Endothelial cell (in vitro differentiated cells): ENCODE measurements around the gene INSYN2A. TPM values are rescaled to one million over a fixed set of nuclear protein-coding genes. Genes with fewer than 3 reads are reported as not detected.

Experiments
- DNase-seq: peaks from one replicate; pipeline ENCODE4 v3.0.0; 2021; ENCODE audit warnings: low spot score
- H3K27ac Mint-ChIP-seq: one replicate; pipeline ENCODE4 v1.8.0; 2021; ENCODE audit warnings: mixed read lengths, inconsistent platforms; ENCODE audit not compliant: unreplicated experiment
- H3K27me3 Mint-ChIP-seq: one replicate; pipeline ENCODE4 v1.8.0; 2021; ENCODE audit warnings: mild to moderate bottlenecking, moderate library complexity, mixed read lengths, inconsistent platforms; ENCODE audit not compliant: unreplicated experiment
- H3K36me3 Mint-ChIP-seq: one replicate; pipeline ENCODE4 v1.8.0; 2021; ENCODE audit warnings: mild to moderate bottlenecking, low read depth, mixed read lengths, inconsistent platforms; ENCODE audit not compliant: unreplicated experiment
- H3K4me1 Mint-ChIP-seq: one replicate; pipeline ENCODE4 v1.8.0; 2021; ENCODE audit warnings: mild to moderate bottlenecking, mixed read lengths, inconsistent platforms; ENCODE audit not compliant: unreplicated experiment
- H3K4me3 Mint-ChIP-seq: one replicate; pipeline ENCODE4 v1.8.0; 2021; ENCODE audit warnings: mild to moderate bottlenecking, mixed read lengths, inconsistent platforms; ENCODE audit not compliant: unreplicated experiment
- H3K9me3 Mint-ChIP-seq: one replicate; pipeline ENCODE4 v1.8.0; 2021; ENCODE audit warnings: mixed read lengths, inconsistent platforms; ENCODE audit not compliant: unreplicated experiment
- CTCF ChIP-seq: fragments of 200-600 bp; sonication (generic); IDR thresholded peaks from one replicate; pipeline ENCODE4 v1.5.0; 2021; ENCODE audit warnings: antibody characterized with exemption; ENCODE audit not compliant: unreplicated experiment
- long read RNA-seq: library from polyadenylated mRNA; unstranded; transcript quantifications from one replicate; pipeline ENCODE4 v2.0.0, GENCODE V29; 2020; ENCODE audit not compliant: unreplicated experiment
- total RNA-seq: library from RNA; stranded (reverse); fragmentation: NEBNext Ultra II Directional; extraction: Animal tissue kit (Norgen Biotek cat#: 25700); gene quantifications from one replicate; pipeline ENCODE4 v1.2.1, GENCODE V29; 2021; ENCODE audit not compliant: unreplicated experiment

The INSYN2A gene
- 1.7 TPM for total RNA-seq
- long read RNA-seq, partial matches to known transcripts = 1 of 1 reads
- long read RNA-seq, other reads (novel, unspliced or antisense) = 0 of 1 reads

GRCh38 chr10:127196282-127197153 lies at the start of gene INSYN2A:
INSYN2A (minus strand) TSS chr10:127196591; CDS start chr10:127176395, 20,196 bp downstream.
- DNase-seq = peak; percentile 73
- peaks cover 21% of the 10 kb centered on the region for H3K4me1 Mint-ChIP-seq
- no peaks in the 10 kb centered on the region for H3K9me3 Mint-ChIP-seq
- no peak for TF ChIP-seq CTCF
- peaks cover 10% of the 10 kb centered on the region for H3K27me3 Mint-ChIP-seq
- H3K4me3 Mint-ChIP-seq = peak within 1 kb of the TSS; percentile 88
- H3K36me3 Mint-ChIP-seq = no peaks in the 10 kb centered on the region
- H3K27ac Mint-ChIP-seq = peak within 1 kb of the TSS; percentile 24

- no peak for TF ChIP-seq CTCF
- Mint-ChIP-seq H3K9me3 (no peaks in the 10 kb centered on the region), H3K4me1 (peaks cover 16% of the 10 kb centered on the region), H3K36me3 (peaks cover 23% of the 10 kb centered on the region), H3K27me3 (no peaks in the 10 kb centered on the region), H3K4me3 (no peak overlapping the region), H3K27ac (no peak overlapping the region)
- no peak for DNase-seq
Observed at GRCh38 chr10:127245456-127245855, 49.1 kb upstream of the INSYN2A start.

- Mint-ChIP-seq H3K36me3 (peaks cover 12% of the 10 kb centered on the region), H3K4me3 (no peak overlapping the region), H3K4me1 (peaks cover 18% of the 10 kb centered on the region), H3K27me3 (no peaks in the 10 kb centered on the region), H3K9me3 (no peaks in the 10 kb centered on the region), H3K27ac (peak overlapping the region; percentile 64)
- peak; percentile 78 for DNase-seq
- peak; percentile 70 for TF ChIP-seq CTCF
Observed at GRCh38 chr10:127243490-127244272, 47.3 kb upstream of the INSYN2A start.

- H3K9me3 Mint-ChIP-seq = no peaks in the 10 kb centered on the region
- no peak for DNase-seq
- TF ChIP-seq CTCF = no peak
- peaks cover 21% of the 10 kb centered on the region for H3K4me1 Mint-ChIP-seq
- no peak overlapping the region for H3K4me3 Mint-ChIP-seq
- no peaks in the 10 kb centered on the region for H3K27me3 Mint-ChIP-seq
- H3K27ac Mint-ChIP-seq = peak overlapping the region; percentile 73
- peaks cover 4% of the 10 kb centered on the region for H3K36me3 Mint-ChIP-seq
Observed at GRCh38 chr10:127242914-127243313, 46.5 kb upstream of the INSYN2A start.
